Measurements from ENCODE around the gene RNASE9. TPM values are rescaled to one million over a fixed set of nuclear protein-coding genes. Genes with fewer than 3 reads are reported as not detected.

The RNASE9 gene
- total RNA-seq, 4 donors from 2014 or later = not detected

Other genes starting within 250 kb of the RNASE9 start
- 100 to 1,000 TPM in 1 of 4 donors, 10 to 100 TPM in 3; 45.1 to 118 (median 60.4) TPM for gene CCNB1IP1, start 227.8 kb downstream of the RNASE9 start, total RNA-seq
- gene PARP2, start 217.4 kb downstream of the RNASE9 start, total RNA-seq = 10 to 100 TPM in 3 of 4 donors, 1 to 10 TPM in 1; 1.8 to 22.5 (median 16.0) TPM
- gene TEP1, start 147.5 kb downstream of the RNASE9 start, total RNA-seq = 10 to 100 TPM; 13.5 to 44.8 (median 27.0) TPM
- 1 to 10 TPM in 3 of 4 donors, not detected in 1; 1.3 to 2.8 (median 2.1) TPM for gene KLHL33, start 124.9 kb downstream of the RNASE9 start, total RNA-seq
- 100 to 1,000 TPM in 1 of 4 donors, 10 to 100 TPM in 3; 38.7 to 105 (median 53.0) TPM for gene OSGEP, start 106.2 kb downstream of the RNASE9 start, total RNA-seq
- 100 to 1,000 TPM in 1 of 4 donors, 10 to 100 TPM in 3; 52.4 to 208 (median 93.3) TPM for gene APEX1, start 105.8 kb downstream of the RNASE9 start, total RNA-seq
- 10 to 100 TPM; 16.4 to 39.1 (median 22.8) TPM for gene PIP4P1, start 99.6 kb downstream of the RNASE9 start, total RNA-seq
- gene PNP, start 91.6 kb downstream of the RNASE9 start, total RNA-seq = 10 to 100 TPM; 12.7 to 46.9 (median 14.3) TPM
- under 1 TPM in 1 of 4 donors, not detected in 3; 0.76 TPM for gene RNASE10, start 55.5 kb downstream of the RNASE9 start, total RNA-seq
- not detected for gene RNASE11, start 27.0 kb upstream of the RNASE9 start, total RNA-seq
- gene RNASE12, start 30.3 kb upstream of the RNASE9 start, total RNA-seq = not detected
- gene OR6S1, start 80.6 kb upstream of the RNASE9 start, total RNA-seq = not detected
- 100 to 1,000 TPM in 1 of 4 donors, 10 to 100 TPM in 3; 26.3 to 159 (median 76.3) TPM for gene RNASE4, start 123.5 kb upstream of the RNASE9 start, total RNA-seq
- 10 to 100 TPM in 3 of 4 donors, 1 to 10 TPM in 1; 4.2 to 20.8 (median 12.2) TPM for gene ANG, start 127.7 kb upstream of the RNASE9 start, total RNA-seq
- not detected for gene EDDM3A, start 184.8 kb upstream of the RNASE9 start, total RNA-seq
- not detected for gene EDDM3B, start 207.4 kb upstream of the RNASE9 start, total RNA-seq
- 1 to 10 TPM in 3 of 4 donors, under 1 TPM in 1; 0.77 to 4.2 (median 3.7) TPM for gene RNASE6, start 220.2 kb upstream of the RNASE9 start, total RNA-seq
- 100 to 1,000 TPM; 107 to 299 (median 167) TPM for gene RNASE1, start 241.8 kb upstream of the RNASE9 start, total RNA-seq